ENCODE results near the gene CLNK. TPM values are rescaled to one million over a fixed set of nuclear protein-coding genes. Genes with fewer than 3 reads are reported as not detected.

CLNK gene
- total and polyA plus RNA-seq, 2 donors (not counting 1 experiment from before 2014, with no cell fraction given), result 0.57 to 0.75 TPM

DNA sequence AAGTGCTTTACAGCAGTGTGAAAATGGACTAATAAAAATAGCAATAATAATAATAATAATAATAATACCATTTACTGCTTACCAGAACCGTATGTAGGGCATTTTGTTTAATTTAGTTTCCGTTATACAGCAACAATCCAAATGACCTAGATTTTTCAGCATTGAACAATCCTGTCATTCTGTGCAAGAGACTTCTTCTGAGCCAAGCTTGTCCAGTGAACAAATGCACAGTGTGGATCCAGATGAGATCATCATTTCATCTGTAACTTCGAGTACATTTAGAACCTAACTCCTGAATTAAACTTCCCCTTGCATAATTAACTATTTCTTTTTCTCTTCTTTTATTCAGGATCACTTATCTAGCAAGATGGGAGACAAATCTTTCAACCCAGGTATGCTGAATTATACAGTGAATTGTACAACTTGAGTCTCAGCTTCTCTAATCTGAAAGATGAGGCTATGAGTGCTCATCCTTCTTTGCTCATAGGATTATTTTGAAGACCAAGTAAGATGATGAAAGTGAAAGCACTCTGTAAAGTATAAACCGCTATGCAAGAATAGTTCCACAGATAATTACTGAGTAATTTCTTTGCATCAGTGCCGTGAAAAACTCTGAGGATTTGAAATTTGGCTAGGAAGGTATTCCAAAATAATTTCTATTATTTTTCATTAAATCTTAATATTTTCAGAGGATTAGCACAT, 6.6 kb downstream of the CLNK start:
- 0% methylated on average over 1 of the region's 5 CpGs for WGBS (ENCODE audit: insufficient coverage)
- H3K36me3 ChIP-seq (replicated peaks in 1 of 2; ENCODE audit: control extremely low read depth in 1 of 2, control insufficient read depth in 1 of 2, extremely low read depth in 1 of 2, insufficient read depth in 2 of 2, low read length in 1 of 2), result no peaks in the 10 kb centered on the region
- no peaks in the 10 kb centered on the region for H3K27me3 ChIP-seq (replicated peaks in 1 of 4; ENCODE audit: control extremely low read depth in 1 of 4, control insufficient read depth in 3 of 4, insufficient read depth in 4 of 4, low read length in 3 of 4)
- Mint-ChIP-seq H3K27me3 (no peaks in the 10 kb centered on the region), H3K9me3 (ENCODE audit: insufficient read depth) (no peaks in the 10 kb centered on the region), H3K4me3 (peak overlapping the region; percentile 73), H3K4me1 (peaks cover 33% of the 10 kb centered on the region), H3K27ac (peak overlapping the region; percentile 77)
- no peak for TF ChIP-seq EZH2 (IDR thresholded peaks at IDR 0.05; ENCODE audit: borderline replicate concordance, insufficient read depth, low read depth, low read length, poor library complexity, severe bottlenecking)
- TF ChIP-seq, protein P1, sequence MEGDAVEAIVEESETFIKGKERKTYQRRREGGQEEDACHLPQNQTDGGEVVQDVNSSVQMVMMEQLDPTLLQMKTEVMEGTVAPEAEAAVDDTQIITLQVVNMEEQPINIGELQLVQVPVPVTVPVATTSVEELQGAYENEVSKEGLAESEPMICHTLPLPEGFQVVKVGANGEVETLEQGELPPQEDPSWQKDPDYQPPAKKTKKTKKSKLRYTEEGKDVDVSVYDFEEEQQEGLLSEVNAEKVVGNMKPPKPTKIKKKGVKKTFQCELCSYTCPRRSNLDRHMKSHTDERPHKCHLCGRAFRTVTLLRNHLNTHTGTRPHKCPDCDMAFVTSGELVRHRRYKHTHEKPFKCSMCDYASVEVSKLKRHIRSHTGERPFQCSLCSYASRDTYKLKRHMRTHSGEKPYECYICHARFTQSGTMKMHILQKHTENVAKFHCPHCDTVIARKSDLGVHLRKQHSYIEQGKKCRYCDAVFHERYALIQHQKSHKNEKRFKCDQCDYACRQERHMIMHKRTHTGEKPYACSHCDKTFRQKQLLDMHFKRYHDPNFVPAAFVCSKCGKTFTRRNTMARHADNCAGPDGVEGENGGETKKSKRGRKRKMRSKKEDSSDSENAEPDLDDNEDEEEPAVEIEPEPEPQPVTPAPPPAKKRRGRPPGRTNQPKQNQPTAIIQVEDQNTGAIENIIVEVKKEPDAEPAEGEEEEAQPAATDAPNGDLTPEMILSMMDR (IDR thresholded peaks at IDR 0.05), result no peak
- intact Hi-C loops (cut with micrococcal nuclease), result loop anchor here (10.0 kb wide), 1 partner anchor 757 kb away; no protein-coding TSS in a partner anchor
- peak overlapping the region; percentile 67 for H3K4me2 ChIP-seq (replicated peaks; ENCODE audit: low read depth, low read length, poor library complexity, severe bottlenecking)
- no peaks in the 10 kb centered on the region for H4K20me1 ChIP-seq (ENCODE audit: control insufficient read depth, insufficient read depth, low read length, poor library complexity, severe bottlenecking)
- H2AFZ ChIP-seq (ENCODE audit: insufficient read depth, low read depth, low read length, poor library complexity, severe bottlenecking), result peak overlapping the region; percentile 49
- H3K79me2 ChIP-seq (ENCODE audit: control insufficient read depth, insufficient read depth, low read length), result peaks cover 3% of the 10 kb centered on the region
- POLR2A ChIA-PET, result no interaction called here
- peaks cover 16 to 20% of the 10 kb centered on the region in 2 donors for H3K4me1 ChIP-seq (ENCODE audit: control insufficient read depth in 2 of 2, insufficient read depth in 2 of 2, low read length in 2 of 2)
- peak; percentile 47 for DNase-seq
- peak overlapping the region; percentile 43 for H3K9ac ChIP-seq (ENCODE audit: low read length)
- H3K27ac ChIP-seq (ENCODE audit: low read length in 2 of 2), result peak overlapping the region; percentile 14 to 65
- CTCF ChIA-PET, result no interaction called here
- peaks cover 0 to 11% (median 1%) of the 10 kb centered on the region in 3 donors for H3K9me3 ChIP-seq (ENCODE audit: control extremely low read depth in 1 of 3, control insufficient read depth in 2 of 3, insufficient read depth in 1 of 3, low read length in 2 of 3)
- ATAC-seq (ENCODE audit: low read depth), result peak; percentile 84
- peak overlapping the region in 1 of 5 experiments; percentile 46 for H3K4me3 ChIP-seq (ENCODE audit: control extremely low read depth in 1 of 5, extremely low read depth in 1 of 5, insufficient read depth in 1 of 5, low read depth in 2 of 5, low read length in 4 of 5)

DNA sequence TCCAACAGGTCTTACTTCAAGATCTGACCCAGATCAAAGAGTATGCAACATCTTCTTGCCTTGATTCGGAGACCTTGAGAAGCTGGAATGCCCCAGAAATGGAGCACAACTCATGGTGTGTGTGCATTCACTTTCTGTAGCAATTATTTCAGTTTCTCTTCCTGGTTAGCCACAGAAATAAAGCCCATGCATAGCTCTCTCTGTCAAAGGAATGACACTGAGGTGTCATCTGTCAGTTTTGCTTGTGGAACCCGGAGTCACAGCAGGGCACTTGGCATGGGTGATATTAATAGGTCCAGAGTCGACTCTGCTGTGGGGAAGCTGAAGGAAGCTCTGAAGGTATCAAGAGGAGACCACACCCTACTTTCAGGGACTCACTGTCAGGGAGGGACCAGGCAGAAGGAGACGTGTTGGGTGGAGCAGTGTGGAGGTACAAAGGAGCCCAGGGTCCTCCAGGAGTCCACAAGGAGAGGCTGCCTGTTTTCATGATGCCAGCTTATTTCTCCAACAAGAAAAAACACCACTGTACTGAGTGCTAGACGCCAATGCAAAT, 10.7 kb downstream of the CLNK start:
- no peak overlapping the region for H3K4me3 ChIP-seq (ENCODE audit: control extremely low read depth in 1 of 5, extremely low read depth in 1 of 5, insufficient read depth in 1 of 5, low read depth in 2 of 5, low read length in 4 of 5)
- H2AFZ ChIP-seq (ENCODE audit: insufficient read depth, low read depth, low read length, poor library complexity, severe bottlenecking), result peak overlapping the region; percentile 3
- Mint-ChIP-seq H3K4me3 (no peak overlapping the region), H3K27ac (peak overlapping the region; percentile 50), H3K4me1 (peaks cover 43% of the 10 kb centered on the region), H3K9me3 (ENCODE audit: insufficient read depth) (no peaks in the 10 kb centered on the region), H3K27me3 (no peaks in the 10 kb centered on the region)
- WGBS (ENCODE audit: insufficient coverage), result 75% methylated on average over 4 of the region's 5 CpGs
- peaks cover 0 to 11% (median 1%) of the 10 kb centered on the region in 3 donors for H3K9me3 ChIP-seq (ENCODE audit: control extremely low read depth in 1 of 3, control insufficient read depth in 2 of 3, insufficient read depth in 1 of 3, low read length in 2 of 3)
- ATAC-seq (ENCODE audit: low read depth) (no peak), DNase-seq (no peak)
- peaks cover 34 to 35% of the 10 kb centered on the region in 2 donors for H3K4me1 ChIP-seq (ENCODE audit: control insufficient read depth in 2 of 2, insufficient read depth in 2 of 2, low read length in 2 of 2)
- no peak overlapping the region for H3K9ac ChIP-seq (ENCODE audit: low read length)
- POLR2A ChIA-PET, result no interaction called here
- no peaks in the 10 kb centered on the region for H3K27me3 ChIP-seq (replicated peaks in 1 of 4; ENCODE audit: control extremely low read depth in 1 of 4, control insufficient read depth in 3 of 4, insufficient read depth in 4 of 4, low read length in 3 of 4)
- no peak overlapping the region for H3K27ac ChIP-seq (ENCODE audit: low read length in 2 of 2)
- no peaks in the 10 kb centered on the region for H4K20me1 ChIP-seq (ENCODE audit: control insufficient read depth, insufficient read depth, low read length, poor library complexity, severe bottlenecking)
- no peak for TF ChIP-seq EZH2 (IDR thresholded peaks at IDR 0.05; ENCODE audit: borderline replicate concordance, insufficient read depth, low read depth, low read length, poor library complexity, severe bottlenecking)
- TF ChIP-seq, protein P1 (IDR thresholded peaks at IDR 0.05), result no peak
- H3K4me2 ChIP-seq (replicated peaks; ENCODE audit: low read depth, low read length, poor library complexity, severe bottlenecking), result peak overlapping the region; percentile 29
- H3K36me3 ChIP-seq (replicated peaks in 1 of 2; ENCODE audit: control extremely low read depth in 1 of 2, control insufficient read depth in 1 of 2, extremely low read depth in 1 of 2, insufficient read depth in 2 of 2, low read length in 1 of 2), result peaks cover 0 to 1% of the 10 kb centered on the region in 2 experiments
- CTCF ChIA-PET, result interaction anchor here (1.6 kb wide), 1 partner anchor 9 kb away, joined by 4 read pairs; no protein-coding TSS in a partner anchor
- intact Hi-C loops (cut with micrococcal nuclease), result loop anchor here (10.0 kb wide), 1 partner anchor 761 kb away; no protein-coding TSS in a partner anchor
- H3K79me2 ChIP-seq (ENCODE audit: control insufficient read depth, insufficient read depth, low read length), result peaks cover 3% of the 10 kb centered on the region

All from B cell (primary cell).